Suprapubic skin (tissue), 4 donors: ENCODE results near the gene ALKBH2. TPM values are rescaled to one million over a fixed set of nuclear protein-coding genes. Genes with fewer than 3 reads are reported as not detected.
A peak's percentile ranks its signal among the peaks of the same experiment; 100 is the strongest.

Experiments used
- DNase-seq, 2 donors: peaks; one replicate each; pipeline ENCODE4 v3.0.0-alpha.2; 2019; ENCODE audit warnings: low spot score in 2 of 2
- H3K27ac ChIP-seq: fragments of 200-600 bp; sonication (generic); one replicate; pipeline ENCODE4 v1.5.1; 2019
- H3K27me3 ChIP-seq: fragments of 200-600 bp; sonication (generic); one replicate; pipeline ENCODE4 v1.5.1; 2019
- H3K36me3 ChIP-seq: fragments of 200-600 bp; sonication (generic); one replicate; pipeline ENCODE4 v1.5.1; 2019
- H3K4me1 ChIP-seq: fragments of 200-600 bp; sonication (generic); one replicate; pipeline ENCODE4 v1.5.1; 2019
- H3K4me3 ChIP-seq: fragments of 200-600 bp; sonication (generic); one replicate; pipeline ENCODE4 v1.5.1; 2019; ENCODE audit warnings: mild to moderate bottlenecking
- H3K9me3 ChIP-seq: fragments of 200-600 bp; sonication (generic); one replicate; pipeline ENCODE4 v1.5.1; 2019
- CTCF ChIP-seq, 2 donors: fragments of 200-600 bp in 1 of 2; fragments of 450-650 bp in 1 of 2; sonication (generic) in 1 of 2; IDR thresholded peaks; one replicate each; pipeline ENCODE4 v1.5.1; 2016 to 2019; ENCODE audit warnings: antibody characterized with exemption in 2 of 2, mild to moderate bottlenecking in 1 of 2, moderate library complexity in 1 of 2
- EP300 ChIP-seq: sonication (generic); formaldehyde crosslinking; IDR thresholded peaks from one replicate; pipeline ENCODE4 v1.6.1; 2017; ENCODE audit warnings: antibody characterized with exemption
- POLR2A ChIP-seq, 2 donors: fragments of 450-650 bp; IDR thresholded peaks; one replicate each; pipeline ENCODE4 v1.6.1; 2017; ENCODE audit warnings: antibody characterized with exemption in 2 of 2, mild to moderate bottlenecking in 2 of 2, moderate library complexity in 2 of 2
- POLR2AphosphoS5 ChIP-seq, 3 donors: sonication (generic); formaldehyde crosslinking; IDR thresholded peaks; one replicate each; pipeline ENCODE4 v1.6.1; 2017; ENCODE audit warnings: antibody characterized with exemption in 3 of 3
- WGBS: methylation state at CpG from one replicate; pipeline ENCODE4 v1.1.5; 2018; 5-methylcytosine and 5-hydroxymethylcytosine counted together
- total RNA-seq, 4 donors: library from RNA; depleted of rRNA; stranded (reverse); fragments of >200 nt; gene quantifications; one replicate each; pipeline ENCODE4 v1.1.0, GENCODE V29; 2016

ALKBH2 gene
- total RNA-seq, 4 donors from 2014 or later, result 18.8 to 36.0 (median 22.1) TPM

- Histone ChIP-seq H3K9me3 (no peaks in the 10 kb centered on the region), H3K27me3 (no peaks in the 10 kb centered on the region), H3K4me1 (peaks cover 65% of the 10 kb centered on the region), H3K4me3 (no peak overlapping the region), H3K36me3 (peaks cover 2% of the 10 kb centered on the region), H3K27ac (peak overlapping the region; percentile 27)
- TF ChIP-seq CTCF (IDR thresholded peaks at IDR 0.05) (no peak), EP300 (no peak), POLR2AphosphoS5 (IDR thresholded peaks at IDR 0.05) (no peak), POLR2A (IDR thresholded peaks at IDR 0.05) (no peak)
- no peak for DNase-seq
- 67% methylated on average over 5 of the region's 5 CpGs for WGBS
Measured at GRCh38 chr12:109113661-109114321, 20.5 kb upstream of the ALKBH2 start.

- DNase-seq, result peak in 1 of 2 donors; percentile 6
- Histone ChIP-seq H3K4me1 (peaks cover 65% of the 10 kb centered on the region), H3K9me3 (no peaks in the 10 kb centered on the region), H3K4me3 (no peak overlapping the region), H3K27me3 (no peaks in the 10 kb centered on the region), H3K27ac (peak overlapping the region; percentile 27), H3K36me3 (peaks cover 11% of the 10 kb centered on the region)
- no peak for TF ChIP-seq POLR2A (IDR thresholded peaks at IDR 0.05)
- TF ChIP-seq EP300, result no peak
- no peak for TF ChIP-seq POLR2AphosphoS5 (IDR thresholded peaks at IDR 0.05)
- TF ChIP-seq CTCF (IDR thresholded peaks at IDR 0.05), result no peak
- WGBS, result 79% methylated on average over 11 of the region's 11 CpGs
Measured at GRCh38 chr12:109112720-109113465, 19.6 kb upstream of the ALKBH2 start.

GRCh38 chr12:109110988-109111495 is 17.8 kb upstream of the ALKBH2 start:
- H3K4me3 ChIP-seq, result peak overlapping the region; percentile 51
- peaks cover 51% of the 10 kb centered on the region for H3K4me1 ChIP-seq
- WGBS, result 1% methylated on average over 19 of the region's 28 CpGs
- peak overlapping the region; percentile 88 for H3K27ac ChIP-seq
- peak; percentile 93 to 94 for DNase-seq
- no peak for TF ChIP-seq POLR2A (IDR thresholded peaks at IDR 0.05)
- peak in 2 of 3 donors; percentile 78 to 85 for TF ChIP-seq POLR2AphosphoS5 (IDR thresholded peaks at IDR 0.05)
- TF ChIP-seq EP300, result peak; percentile 82
- peaks cover 25% of the 10 kb centered on the region for H3K36me3 ChIP-seq
- no peaks in the 10 kb centered on the region for H3K27me3 ChIP-seq
- no peaks in the 10 kb centered on the region for H3K9me3 ChIP-seq

GRCh38 chr12:109109746-109110350 is 16.6 kb upstream of the ALKBH2 start:
- TF ChIP-seq POLR2AphosphoS5 (IDR thresholded peaks at IDR 0.05) (no peak), POLR2A (IDR thresholded peaks at IDR 0.05) (no peak), CTCF (IDR thresholded peaks at IDR 0.05) (no peak), EP300 (no peak)
- peaks cover 37% of the 10 kb centered on the region for H3K36me3 ChIP-seq
- WGBS, result 91% methylated on average over 6 of the region's 6 CpGs

GRCh38 chr12:109105176-109105575 is 11.9 kb upstream of the ALKBH2 start:
- Histone ChIP-seq H3K27ac (no peak overlapping the region), H3K36me3 (peaks cover 71% of the 10 kb centered on the region)
- no peak for DNase-seq

More at GRCh38 chr12:109109746-109110350, 16.6 kb upstream of the ALKBH2 start:
- Histone ChIP-seq H3K4me1 (peaks cover 40% of the 10 kb centered on the region), H3K27me3 (no peaks in the 10 kb centered on the region), H3K9me3 (no peaks in the 10 kb centered on the region), H3K27ac (peak overlapping the region; percentile 88), H3K4me3 (no peak overlapping the region)
- no peak for DNase-seq

More at GRCh38 chr12:109105176-109105575, 11.9 kb upstream of the ALKBH2 start:
- H3K4me3 ChIP-seq, result no peak overlapping the region
- WGBS, result 92% methylated on average over 5 of the region's 5 CpGs
- TF ChIP-seq POLR2AphosphoS5 (IDR thresholded peaks at IDR 0.05) (no peak), EP300 (no peak), POLR2A (IDR thresholded peaks at IDR 0.05) (no peak), CTCF (IDR thresholded peaks at IDR 0.05) (no peak)
- peaks cover 7% of the 10 kb centered on the region for H3K4me1 ChIP-seq
- H3K27me3 ChIP-seq, result no peaks in the 10 kb centered on the region
- H3K9me3 ChIP-seq, result no peaks in the 10 kb centered on the region
